KMS-11 (cell line): ENCODE results near the gene FBLN7.

Experiments
- H2AFZ ChIP-seq: fragments of 200-600 bp; sonication (generic); 2 replicates; pipeline ENCODE4 v1.6.1; 2016; ENCODE audit warnings: antibody characterized with exemption, mixed run types, low read depth
- H3K27ac ChIP-seq: fragments of 200-600 bp; sonication (generic); 2 replicates; pipeline ENCODE4 v1.6.1; 2016; ENCODE audit warnings: mild to moderate bottlenecking, mixed run types
- H3K27me3 ChIP-seq: fragments of 200-600 bp; sonication (generic); 2 replicates; pipeline ENCODE4 v1.6.1; 2017; ENCODE audit warnings: mild to moderate bottlenecking, low read depth, mixed run types, moderate library complexity; ENCODE audit not compliant: insufficient read depth
- H3K36me3 ChIP-seq: fragments of 200-600 bp; sonication (generic); 2 replicates; pipeline ENCODE4 v1.6.1; 2017; ENCODE audit warnings: mild to moderate bottlenecking, mixed run types; ENCODE audit not compliant: insufficient read depth
- H3K4me1 ChIP-seq: fragments of 200-600 bp; sonication (generic); 2 replicates; pipeline ENCODE4 v1.6.1; 2016; ENCODE audit warnings: mild to moderate bottlenecking, low read depth, mixed run types; ENCODE audit not compliant: poor library complexity, severe bottlenecking
- H3K4me2 ChIP-seq: fragments of 200-600 bp; sonication (generic); 2 replicates; pipeline ENCODE4 v1.7.0; 2016; ENCODE audit warnings: mild to moderate bottlenecking, mixed run types
- H3K4me3 ChIP-seq: fragments of 200-600 bp; sonication (generic); IDR thresholded peaks from 2 replicates; pipeline ENCODE4 v1.6.1; 2017; ENCODE audit warnings: low read depth, low read length, mixed read lengths; ENCODE audit not compliant: insufficient read depth
- H3K79me2 ChIP-seq: fragments of 200-600 bp; sonication (generic); 2 replicates; pipeline ENCODE4 v1.6.1; 2016; ENCODE audit warnings: low read depth, mixed run types; ENCODE audit not compliant: insufficient read depth
- H3K9ac ChIP-seq: fragments of 200-600 bp; sonication (generic); 2 replicates; pipeline ENCODE4 v1.6.1; 2016; ENCODE audit warnings: mild to moderate bottlenecking, mixed run types
- H4K20me1 ChIP-seq: fragments of 200-600 bp; sonication (generic); 2 replicates; pipeline ENCODE4 v1.6.1; 2016; ENCODE audit warnings: mild to moderate bottlenecking, mixed run types; ENCODE audit not compliant: insufficient read depth
- CTCF ChIP-seq: fragments of 200-600 bp; sonication (generic); conservative IDR thresholded peaks from 2 replicates; pipeline ENCODE4 v1.6.1; 2017; ENCODE audit warnings: low read depth, mild to moderate bottlenecking, antibody characterized with exemption, low read length, moderate library complexity, mixed read lengths

FBLN7 gene

GRCh38 chr2:112185131-112185530, 46.9 kb downstream of the FBLN7 start:
- Histone ChIP-seq H3K4me3 (no peak overlapping the region), H3K36me3 (no peaks in the 10 kb centered on the region), H3K27ac (no peak overlapping the region), H4K20me1 (no peaks in the 10 kb centered on the region), H2AFZ (no peak overlapping the region), H3K9ac (no peak overlapping the region), H3K27me3 (no peaks in the 10 kb centered on the region), H3K4me2 (no peak overlapping the region), H3K79me2 (no peaks in the 10 kb centered on the region), H3K4me1 (peaks cover 32% of the 10 kb centered on the region)
- no peak for TF ChIP-seq CTCF

GRCh38 chr2:112187046-112187715, 49.0 kb downstream of the FBLN7 start:
- H3K27me3 ChIP-seq: no peaks in the 10 kb centered on the region
- no peaks in the 10 kb centered on the region for H3K36me3 ChIP-seq
- no peak overlapping the region for H3K4me3 ChIP-seq
- peaks cover 18% of the 10 kb centered on the region for H3K4me1 ChIP-seq
- TF ChIP-seq CTCF: no peak
- no peak overlapping the region for H3K4me2 ChIP-seq
- H3K27ac ChIP-seq: no peak overlapping the region
- H4K20me1 ChIP-seq: no peaks in the 10 kb centered on the region
- H3K79me2 ChIP-seq: no peaks in the 10 kb centered on the region
- no peak overlapping the region for H3K9ac ChIP-seq
- H2AFZ ChIP-seq: no peak overlapping the region

- H3K4me1 ChIP-seq: peaks cover 10% of the 10 kb centered on the region
These were observed 49.8 kb downstream of the FBLN7 start for GRCh38 chr2:112187805-112188596.

GRCh38 chr2:112189001-112189556, 50.9 kb downstream of the FBLN7 start:
- Histone ChIP-seq H2AFZ (no peak overlapping the region), H3K4me2 (no peak overlapping the region), H3K79me2 (no peaks in the 10 kb centered on the region), H4K20me1 (no peaks in the 10 kb centered on the region), H3K4me1 (no peaks in the 10 kb centered on the region), H3K27me3 (no peaks in the 10 kb centered on the region), H3K27ac (no peak overlapping the region), H3K36me3 (no peaks in the 10 kb centered on the region), H3K9ac (no peak overlapping the region), H3K4me3 (no peak overlapping the region)
- no peak for TF ChIP-seq CTCF

More at GRCh38 chr2:112187805-112188596, 49.8 kb downstream of the FBLN7 start:
- H3K4me3 ChIP-seq: no peak overlapping the region
- no peaks in the 10 kb centered on the region for H3K79me2 ChIP-seq
- no peak overlapping the region for H2AFZ ChIP-seq
- no peaks in the 10 kb centered on the region for H3K36me3 ChIP-seq
- H3K4me2 ChIP-seq: no peak overlapping the region
- no peak overlapping the region for H3K27ac ChIP-seq
- H3K9ac ChIP-seq: no peak overlapping the region
- no peaks in the 10 kb centered on the region for H4K20me1 ChIP-seq
- TF ChIP-seq CTCF: no peak
- no peaks in the 10 kb centered on the region for H3K27me3 ChIP-seq
